Adrenal gland (tissue), 12 donors: ENCODE data around the gene YTHDF1. TPM values are rescaled to one million over a fixed set of nuclear protein-coding genes. Genes with fewer than 3 reads are reported as not detected.
A peak's percentile ranks its signal among the peaks of the same experiment; 100 is the strongest.

Experiments
- DNase-seq, 7 donors: peaks; one replicate each; pipeline ENCODE4 v3.0.0-alpha.2; 2019 to 2020
- H3K27ac ChIP-seq, 5 donors: fragments of 200-600 bp; sonication (generic) in 4 of 5; 1 replicate in 3 of 5; 2 replicates in 2 of 5; pipeline versions ENCODE4 v1.5.1 to v1.8.0; 2016 to 2020; ENCODE audit warnings: mild to moderate bottlenecking in 1 of 5
- H3K27me3 ChIP-seq: fragments of 200-600 bp; 2 replicates; pipeline ENCODE4 v1.8.0; 2021
- H3K36me3 ChIP-seq, 2 donors: fragments of 200-600 bp; replicated peaks in 1 of 2; 1 replicate in 1 of 2; 2 replicates in 1 of 2; pipeline versions ENCODE4 v1.5.1 to v1.8.0; 2018 to 2022
- H3K4me1 ChIP-seq, 2 donors: fragments of 200-600 bp; replicated peaks in 1 of 2; 1 replicate in 1 of 2; 2 replicates in 1 of 2; pipeline versions ENCODE4 v1.5.1 to v1.8.0; 2018 to 2021
- H3K4me3 ChIP-seq, 4 donors: fragments of 200-600 bp; sonication (generic) in 3 of 4; one replicate each; pipeline ENCODE4 v1.5.1; 2016 to 2018
- H3K9me3 ChIP-seq, 3 donors: fragments of 200-600 bp; sonication (generic) in 1 of 3; replicated peaks in 1 of 3; 1 replicate in 2 of 3; 2 replicates in 1 of 3; pipeline versions ENCODE4 v1.5.1 to v1.8.0; 2016 to 2021
- CTCF ChIP-seq, 6 experiments: fragments of 450-650 bp in 4 of 6; fragments of 200-600 bp in 2 of 6; sonication (generic) in 1 of 6; IDR thresholded peaks; 1 replicate in 5 of 6; 2 replicates in 1 of 6; pipeline versions ENCODE4 v1.5.1 to v1.8.0; 2016 to 2021; ENCODE audit warnings: antibody characterized with exemption in 6 of 6, mild to moderate bottlenecking in 2 of 6, moderate library complexity in 1 of 6
- POLR2A ChIP-seq, 2 donors: fragments of 450-650 bp; IDR thresholded peaks; one replicate each; pipeline ENCODE4 v1.6.1; 2017; ENCODE audit warnings: antibody characterized with exemption in 2 of 2, mild to moderate bottlenecking in 2 of 2, moderate library complexity in 1 of 2
- WGBS, 4 donors: extraction: QIAGEN DNeasy Blood & Tissue Kit in 2 of 4; methylation state at CpG; one replicate each; pipeline versions ENCODE4 v1.1.5 to v1.1.7; 2013 to 2017; 5-methylcytosine and 5-hydroxymethylcytosine counted together
- intact Hi-C, 2 donors: fragments of 100-400 bp; cut with DNase I; formaldehyde crosslinking; loops; one replicate each; pipeline versions ENCODE4 v1.14.1 to v1.15.0; 2022 to 2023
- polyA plus RNA-seq, 3 donors: library from polyadenylated mRNA; stranded (reverse); fragments of 200-250 nt in 2 of 3; fragments of 350-450 nt in 1 of 3; fragmentation: Illumina TruSeq in 1 of 3; extraction: RNeasy Lipid Tissue Mini Kit (QIAGEN cat#74804) in 1 of 3; gene quantifications; one replicate each; pipeline ENCODE4 v1.2.3, GENCODE V29; 2013 to 2014
- total RNA-seq, 9 donors: library from RNA; depleted of rRNA in 4 of 9; stranded (reverse); fragments of >200 nt in 4 of 9; fragments of 120-200 nt in 1 of 9; fragmentation: NEBNext Ultra II Directional in 1 of 9; extraction: Animal tissue kit (Norgen Biotek cat#: 25700) in 1 of 9; gene quantifications; one replicate each; pipeline versions ENCODE4 v1.1.0 to v1.2.4, GENCODE V29; 2013 to 2023
- donor health status: healthy with polysubstance abuse.
- donor health status: Bipolar disorder and iron deficiency.
- donor health status: DM: yes; HTN: yes; CAD: no.
- donor health status: DM: no; HTN: no; CAD: no.
- donor health status: DM: no; HTN: no; CAD: no.
- donor health status: DM: yes; HTN: yes; CAD: no.

The YTHDF1 gene
- total and polyA plus RNA-seq, 12 donors = 18.1 to 41.9 (median 32.5) TPM

DNA sequence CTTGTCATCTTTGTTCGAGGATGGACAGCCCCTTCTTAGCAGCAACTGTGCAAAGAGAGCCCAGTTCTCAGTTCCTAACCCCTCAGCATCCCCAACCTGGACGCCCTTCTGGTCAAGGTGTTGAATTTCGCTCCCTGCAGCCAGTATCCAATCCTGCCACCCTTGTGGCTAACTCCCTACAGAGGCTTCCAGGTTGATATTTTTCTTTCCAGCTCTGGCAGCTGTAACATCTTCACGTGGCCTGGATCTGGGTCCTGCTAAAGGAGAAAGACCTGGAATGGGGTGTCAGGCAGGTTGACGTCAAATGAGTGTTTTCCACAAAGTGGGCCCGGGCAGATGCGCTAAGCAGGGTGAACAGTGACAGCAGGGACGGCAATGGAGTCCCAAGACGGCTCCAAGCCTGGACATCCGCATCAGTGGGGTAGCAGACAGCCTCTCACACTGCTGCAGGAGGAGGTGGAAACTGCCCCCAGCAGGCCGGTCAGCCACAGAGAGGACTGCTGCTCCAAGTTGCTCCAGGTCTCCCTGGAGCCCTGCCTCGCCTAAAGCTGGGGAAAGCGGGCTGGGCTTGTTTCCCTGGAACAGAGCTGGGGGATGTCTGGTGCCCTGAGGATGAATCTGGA is 1.0 kb upstream of the YTHDF1 start:
- no peaks in the 10 kb centered on the region for H3K9me3 ChIP-seq
- H3K36me3 ChIP-seq = peaks cover 0 to 24% of the 10 kb centered on the region in 2 donors
- DNase-seq = no peak
- intact Hi-C loops = no loop called here
- H3K4me1 ChIP-seq = peaks cover 6 to 20% of the 10 kb centered on the region in 2 donors
- 78 to 82% (median 80%) methylated on average over 9 to 13 of the region's 13 CpGs for WGBS, 4 donors
- TF ChIP-seq CTCF (IDR thresholded peaks at IDR 0.05) (no peak), POLR2A (IDR thresholded peaks at IDR 0.05) (no peak)
- peak overlapping the region in 1 of 4 donors; percentile 80 for H3K4me3 ChIP-seq
- no peaks in the 10 kb centered on the region for H3K27me3 ChIP-seq
- H3K27ac ChIP-seq = peak overlapping the region in 3 of 5 donors; percentile 56 to 90 (median 84)

GRCh38 chr20:63215101-63216040 is 560 bp downstream of the YTHDF1 start:
- Histone ChIP-seq H3K4me1 (peaks cover 6 to 22% of the 10 kb centered on the region in 2 donors), H3K4me3 (peak overlapping the region in 3 of 4 donors; percentile 54 to 88 (median 80)), H3K27ac (peak overlapping the region in 4 of 5 donors; percentile 66 to 90 (median 70)), H3K9me3 (no peaks in the 10 kb centered on the region), H3K36me3 (peaks cover 0 to 38% of the 10 kb centered on the region in 2 donors), H3K27me3 (no peaks in the 10 kb centered on the region)
- WGBS, 4 donors = 2 to 5% (median 3%) methylated on average over 29 to 81 of the region's 81 CpGs
- TF ChIP-seq POLR2A (IDR thresholded peaks at IDR 0.05) = no peak
- TF ChIP-seq CTCF (IDR thresholded peaks at IDR 0.05) = peak in 4 of 6 experiments; percentile 17 to 32 (median 18)
- intact Hi-C loops = no loop called here
- peak in 2 of 7 donors; percentile 27 to 44 for DNase-seq

- intact Hi-C loops = no loop called here
- Histone ChIP-seq H3K27ac (no peak overlapping the region), H3K36me3 (peaks cover 0 to 47% of the 10 kb centered on the region in 2 donors), H3K4me3 (peak overlapping the region in 1 of 4 donors; percentile 80), H3K9me3 (no peaks in the 10 kb centered on the region), H3K4me1 (peaks cover 6 to 30% of the 10 kb centered on the region in 2 donors), H3K27me3 (no peaks in the 10 kb centered on the region)
- no peak for DNase-seq
- TF ChIP-seq POLR2A (IDR thresholded peaks at IDR 0.05) = no peak
- TF ChIP-seq CTCF (IDR thresholded peaks at IDR 0.05) = no peak
- 58 to 75% (median 64%) methylated on average over 6 of the region's 6 CpGs for WGBS, 4 donors
Observed at GRCh38 chr20:63214514-63214913, 1.4 kb downstream of the YTHDF1 start.

DNA sequence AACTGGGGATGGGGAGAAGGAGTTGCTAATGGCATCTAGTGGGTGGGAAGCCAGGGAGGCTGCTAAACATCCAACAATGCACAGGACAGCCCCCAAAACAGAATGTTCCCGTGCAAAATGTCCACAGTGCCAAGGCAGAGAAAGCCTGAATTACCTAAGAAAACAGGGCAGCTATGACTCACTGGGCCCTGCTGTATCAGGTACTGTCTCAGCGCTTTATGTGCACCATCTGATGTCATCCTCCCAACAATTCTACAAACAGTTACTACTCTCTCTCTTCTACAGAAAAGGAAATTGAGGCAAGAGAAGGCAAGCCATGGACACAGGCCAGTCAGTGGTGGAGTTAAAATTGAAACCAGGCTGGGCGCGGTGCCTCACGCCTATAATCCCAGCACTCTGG is 3.1 kb downstream of the YTHDF1 start:
- H3K36me3 ChIP-seq = peaks cover 0 to 60% of the 10 kb centered on the region in 2 donors
- no peaks in the 10 kb centered on the region for H3K9me3 ChIP-seq
- H3K4me3 ChIP-seq = no peak overlapping the region
- intact Hi-C loops = no loop called here
- TF ChIP-seq POLR2A (IDR thresholded peaks at IDR 0.05) (no peak), CTCF (IDR thresholded peaks at IDR 0.05) (no peak)
- no peaks in the 10 kb centered on the region for H3K27me3 ChIP-seq
- no peak for DNase-seq
- no peak overlapping the region for H3K27ac ChIP-seq
- WGBS, 4 donors = 83 to 91% (median 86%) methylated on average over 5 of the region's 5 CpGs
- peaks cover 6 to 32% of the 10 kb centered on the region in 2 donors for H3K4me1 ChIP-seq
